A375 (cell line): ENCODE measurements around the gene CXCL9. TPM values are rescaled to one million over a fixed set of nuclear protein-coding genes. Genes with fewer than 3 reads are reported as not detected.

Experiments
- total RNA-seq: library from RNA; depleted of rRNA; stranded (reverse); fragments of >200 nt; shearing (Covaris generic); gene quantifications from 2 replicates; pipeline ENCODE4 v1.2.3, GENCODE V29; 2014; rRNA removed

CXCL9 gene
- total RNA-seq, result not detected in 2 replicates

GRCh38 chr4:76007089-76007862 lies at the start of gene CXCL9:
Gene CXCL9, minus strand, starts transcription at chr4:76007509. Its CDS starts 60 bp downstream, at chr4:76007449.

GRCh38 chr4:76035799-76036380 lies 28.6 kb upstream of the CXCL9 start, which contains the start of gene CXCL11:
Gene CXCL11, minus strand, starts transcription at chr4:76036070. Its CDS starts 83 bp downstream, at chr4:76035987.

GRCh38 chr4:76023389-76023788 lies 16.1 kb upstream of the CXCL9 start, which contains the start of gene CXCL10:
Gene CXCL10, minus strand, starts transcription at chr4:76023497. Its CDS starts 66 bp downstream, at chr4:76023431.

Other genes with a start within 250 kb of the CXCL9 start
- not detected in 2 replicates for gene PPEF2, start 105.1 kb downstream of the CXCL9 start, total RNA-seq
- gene NAAA, start 66.5 kb downstream of the CXCL9 start, total RNA-seq, result 10.0 and 12.4 TPM in 2 replicates
- 35.0 and 46.6 TPM in 2 replicates for gene SDAD1, start 16.6 kb downstream of the CXCL9 start, total RNA-seq
- gene CXCL10, start 16.0 kb upstream of the CXCL9 start, total RNA-seq, result not detected in 2 replicates
- not detected in 2 replicates for gene CXCL11, start 28.6 kb upstream of the CXCL9 start, total RNA-seq
- gene ART3, start 67.2 kb upstream of the CXCL9 start, total RNA-seq, result 6.2 and 13.7 TPM in 2 replicates
- gene NUP54, start 140.9 kb upstream of the CXCL9 start, total RNA-seq, result 26.6 and 29.7 TPM in 2 replicates
- 55.2 and 67.4 TPM in 2 replicates for gene SCARB2, start 206.3 kb upstream of the CXCL9 start, total RNA-seq
- 0.61 and 1.1 TPM in 2 replicates for gene FAM47E, start 244.2 kb upstream of the CXCL9 start, total RNA-seq